SIG-M5 treated with dmso at 0.1 percent for 504 hours (cell line): ENCODE measurements around the gene DEAF1.
"Not testable (repeated sequence)": the region's sequence is repeated elsewhere in the genome, so short reads cannot be mapped to it uniquely, and the experiment has no call there.

Experiments used
- DNase-seq: peaks from one replicate; lab custom pipeline; 2025; ENCODE audit not compliant: unreplicated experiment; lab: John Stamatoyannopoulos, UW

Gene DEAF1

GRCh38 chr11:694563-695287 lies at the start of gene DEAF1:
DEAF1 (minus strand) TSS chr11:695222; CDS start chr11:695047, 175 bp downstream.
- peak; percentile 91 for DNase-seq

- DNase-seq: no peak
Measured at GRCh38 chr11:742571-743201, 47.7 kb upstream of the DEAF1 start.

GRCh38 chr11:742156-742546 lies 47.1 kb upstream of the DEAF1 start:
- DNase-seq: no peak

- not testable (repeated sequence) for DNase-seq
Measured at GRCh38 chr11:737899-738298, 42.9 kb upstream of the DEAF1 start.

GRCh38 chr11:737366-737765 lies 42.3 kb upstream of the DEAF1 start:
- no peak for DNase-seq

GRCh38 chr11:734541-734940 lies 39.5 kb upstream of the DEAF1 start:
- DNase-seq: not testable (repeated sequence)

- DNase-seq: no peak
Measured at GRCh38 chr11:733072-733471, 38.0 kb upstream of the DEAF1 start.

- no peak for DNase-seq
Measured at GRCh38 chr11:729492-730074, 34.6 kb upstream of the DEAF1 start.

- DNase-seq: no peak
Measured at GRCh38 chr11:728901-729491, 34.0 kb upstream of the DEAF1 start.

GRCh38 chr11:727859-728748 lies 33.1 kb upstream of the DEAF1 start:
- DNase-seq: peak; percentile 35

- DNase-seq: no peak
Measured at GRCh38 chr11:727281-727701, 32.3 kb upstream of the DEAF1 start.

- no peak for DNase-seq
Measured at GRCh38 chr11:726278-727220, 31.5 kb upstream of the DEAF1 start.

GRCh38 chr11:725624-726202 lies 30.7 kb upstream of the DEAF1 start:
- no peak for DNase-seq

GRCh38 chr11:724778-725386 lies 29.9 kb upstream of the DEAF1 start:
- DNase-seq: no peak

GRCh38 chr11:724049-724777 lies 29.2 kb upstream of the DEAF1 start:
- DNase-seq: no peak

GRCh38 chr11:723120-723883 lies 28.3 kb upstream of the DEAF1 start:
- peak; percentile 55 for DNase-seq

- DNase-seq: no peak
Measured at GRCh38 chr11:722346-722811, 27.4 kb upstream of the DEAF1 start.
